GM12878 (cell line): ENCODE measurements around the gene COL5A3.

Experiments used
- CREM ChIP-seq: IDR thresholded peaks from 2 replicates; pipeline ENCODE4 v1.6.1; 2014; ENCODE audit warnings: antibody characterized with exemption, low read depth
- EP300 ChIP-seq, 2 experiments: fragments of 150-350 bp in 1 of 2; IDR thresholded peaks; 2 replicates each; pipeline ENCODE4 v1.6.1; 2011 to 2012; ENCODE audit warnings: low read depth in 2 of 2, low read length in 2 of 2, borderline replicate concordance in 1 of 2, improper control_type of control experiment in 1 of 2, inconsistent platforms in 1 of 2; ENCODE audit not compliant: control insufficient read depth in 1 of 2
- EZH2 ChIP-seq: IDR thresholded peaks from 2 replicates; pipeline ENCODE4 v1.6.1; 2012; ENCODE audit warnings: low read depth, mild to moderate bottlenecking, control low read depth, inconsistent platforms, low read length, borderline replicate concordance; ENCODE audit not compliant: control insufficient read depth
- MTA3 ChIP-seq: IDR thresholded peaks from 2 replicates; pipeline ENCODE4 v1.6.1; 2012; ENCODE audit warnings: low read length, inconsistent platforms, borderline replicate concordance
- PKNOX1 ChIP-seq: fragments of 450-650 bp; IDR thresholded peaks from 2 replicates; pipeline ENCODE4 v1.6.1; 2016; ENCODE audit warnings: mild to moderate bottlenecking
- POLR2A ChIP-seq: IDR thresholded peaks from 2 replicates; pipeline ENCODE4 v1.6.1; 2011; ENCODE audit warnings: low read depth, mild to moderate bottlenecking, low read length
- SREBF2 ChIP-seq: IDR thresholded peaks from 2 replicates; pipeline ENCODE4 v1.6.1; 2012; ENCODE audit warnings: mild to moderate bottlenecking, low read length
- TF ChIP-seq, protein P1 (sequence below), 3 experiments: IDR thresholded peaks in 2 of 3; conservative IDR thresholded peaks in 1 of 3; 2 replicates each; pipeline ENCODE4 v1.5.1; 2011; ENCODE audit warnings: low read depth in 3 of 3, low read length in 3 of 3, mild to moderate bottlenecking in 3 of 3, control low read depth in 2 of 3, moderate library complexity in 2 of 3, inconsistent platforms in 1 of 3, mixed read lengths in 1 of 3; ENCODE audit not compliant: control insufficient read depth in 2 of 3, insufficient read depth in 1 of 3; ENCODE audit errors: extremely low read depth in 1 of 3

GRCh38 chr19:9941671-9942070, 68.6 kb downstream of the COL5A3 start:
- TF ChIP-seq EZH2 (no peak), EP300 (IDR thresholded peaks at IDR 0.05; ENCODE audit: borderline replicate concordance in 1 of 2, control insufficient read depth in 1 of 2, low read depth in 2 of 2, low read length in 2 of 2) (no peak), SREBF2 (no peak), CREM (no peak), POLR2A (no peak), PKNOX1 (no peak), MTA3 (no peak)
- TF ChIP-seq, protein P1, sequence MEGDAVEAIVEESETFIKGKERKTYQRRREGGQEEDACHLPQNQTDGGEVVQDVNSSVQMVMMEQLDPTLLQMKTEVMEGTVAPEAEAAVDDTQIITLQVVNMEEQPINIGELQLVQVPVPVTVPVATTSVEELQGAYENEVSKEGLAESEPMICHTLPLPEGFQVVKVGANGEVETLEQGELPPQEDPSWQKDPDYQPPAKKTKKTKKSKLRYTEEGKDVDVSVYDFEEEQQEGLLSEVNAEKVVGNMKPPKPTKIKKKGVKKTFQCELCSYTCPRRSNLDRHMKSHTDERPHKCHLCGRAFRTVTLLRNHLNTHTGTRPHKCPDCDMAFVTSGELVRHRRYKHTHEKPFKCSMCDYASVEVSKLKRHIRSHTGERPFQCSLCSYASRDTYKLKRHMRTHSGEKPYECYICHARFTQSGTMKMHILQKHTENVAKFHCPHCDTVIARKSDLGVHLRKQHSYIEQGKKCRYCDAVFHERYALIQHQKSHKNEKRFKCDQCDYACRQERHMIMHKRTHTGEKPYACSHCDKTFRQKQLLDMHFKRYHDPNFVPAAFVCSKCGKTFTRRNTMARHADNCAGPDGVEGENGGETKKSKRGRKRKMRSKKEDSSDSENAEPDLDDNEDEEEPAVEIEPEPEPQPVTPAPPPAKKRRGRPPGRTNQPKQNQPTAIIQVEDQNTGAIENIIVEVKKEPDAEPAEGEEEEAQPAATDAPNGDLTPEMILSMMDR (IDR thresholded peaks at IDR 0.05 in 2 of 3, conservative IDR thresholded peaks at IDR 0.05 in 1 of 3; ENCODE audit: control insufficient read depth in 2 of 3, extremely low read depth in 1 of 3, insufficient read depth in 1 of 3, low read depth in 3 of 3, low read length in 3 of 3): no peak
